ENCODE measurements around the gene ALOXE3.

Gene ALOXE3

DNA sequence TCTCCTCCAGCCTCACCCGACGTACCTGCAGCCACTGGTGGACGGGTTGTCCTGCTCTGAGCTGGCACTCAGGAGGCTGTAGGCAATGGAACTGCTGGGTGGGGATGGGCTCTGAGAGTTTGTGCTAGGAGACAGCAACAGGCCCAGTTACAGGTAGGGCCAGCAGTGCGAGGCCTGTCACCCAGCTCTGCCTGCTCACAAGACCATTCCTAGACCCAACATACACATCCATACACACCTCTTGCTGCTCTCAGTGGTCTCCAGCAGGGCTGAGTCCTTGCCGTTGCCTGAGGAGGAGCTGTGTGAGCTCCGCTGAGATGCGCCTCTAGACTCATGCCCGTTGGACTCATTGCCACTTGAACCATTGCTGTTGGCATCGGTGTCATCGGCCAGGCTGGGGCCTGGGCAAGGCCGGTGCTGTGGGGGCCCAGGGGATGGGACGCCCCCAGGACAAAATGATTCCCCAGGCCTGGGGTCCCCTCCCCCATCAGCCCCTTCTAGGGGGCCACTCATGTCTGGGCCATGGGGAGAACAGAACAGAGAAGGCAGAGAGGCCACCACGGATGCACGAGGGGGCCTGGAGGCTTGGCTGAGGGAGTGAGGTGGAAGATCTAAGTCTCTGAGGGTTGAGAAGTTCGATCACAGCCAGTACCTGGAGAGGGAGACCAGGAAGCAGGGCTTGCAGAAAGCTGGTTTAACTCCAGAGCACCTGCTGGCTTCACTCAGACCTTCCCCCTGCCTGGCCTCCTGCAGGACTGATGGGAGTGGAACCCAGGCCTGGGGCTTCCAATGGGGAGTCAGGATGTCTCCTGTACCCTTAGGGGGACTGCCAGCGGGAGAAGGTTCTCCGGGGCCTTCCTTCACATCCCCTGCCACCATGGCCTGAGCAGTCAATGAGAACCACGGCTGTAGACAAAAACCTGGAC lies 32.1 kb upstream of the ALOXE3 start:
- Histone ChIP-seq H3K27ac (peak overlapping the region; percentile 82), H3K4me2 (peak overlapping the region; percentile 98), H3K27me3 (no peaks in the 10 kb centered on the region), H3K4me1 (peaks cover 47% of the 10 kb centered on the region), H3K9me3 (no peaks in the 10 kb centered on the region), H3K36me3 (peaks cover 53% of the 10 kb centered on the region), H3K4me3 (peak overlapping the region; percentile 88), H4K20me1 (peaks cover 52% of the 10 kb centered on the region), H3K9ac (peak overlapping the region; percentile 90)
- TF ChIP-seq Cebpa-rat (IDR thresholded peaks at IDR 0.05): no peak

DNA sequence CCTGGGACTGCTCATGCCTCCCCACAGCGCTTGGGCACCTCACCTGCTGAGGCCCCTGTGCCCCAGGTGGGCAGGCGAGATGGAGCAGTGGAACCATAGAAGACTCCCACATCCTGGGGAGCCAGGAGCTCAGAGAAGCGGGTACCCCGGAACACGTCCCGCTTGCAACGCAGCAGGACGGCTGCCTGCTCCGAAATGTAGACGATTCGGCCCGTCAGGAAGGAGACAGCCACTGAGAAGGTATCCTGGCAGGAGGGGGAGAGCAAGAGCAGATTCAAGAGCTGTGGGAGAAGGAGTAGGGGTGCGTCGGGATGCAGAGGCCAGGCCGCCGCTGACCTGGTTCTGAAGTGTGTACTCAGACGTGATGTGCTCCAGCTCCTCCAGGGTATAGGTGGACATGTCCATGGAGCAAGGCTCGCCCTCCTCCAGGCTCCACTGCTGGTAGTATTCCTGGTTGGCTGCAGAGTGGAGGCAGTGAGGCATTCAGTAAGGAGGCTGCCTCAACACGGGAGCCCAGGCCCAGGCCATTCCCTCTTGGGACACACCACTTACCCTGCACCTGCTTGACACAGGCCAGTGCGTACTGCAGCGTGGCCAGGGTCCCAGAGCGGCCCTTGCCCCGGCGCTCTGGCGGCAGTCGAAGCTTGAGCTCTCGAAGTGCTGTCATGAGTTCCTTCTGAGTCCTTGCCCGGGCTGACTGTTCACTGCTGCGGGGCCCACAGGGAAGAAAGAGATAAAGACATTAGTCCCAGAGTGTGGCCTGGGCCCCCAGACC lies 31.3 kb upstream of the ALOXE3 start:
- Histone ChIP-seq H3K4me2 (peak overlapping the region; percentile 98), H3K36me3 (peaks cover 61% of the 10 kb centered on the region), H3K27ac (no peak overlapping the region), H3K4me3 (no peak overlapping the region), H3K27me3 (no peaks in the 10 kb centered on the region), H4K20me1 (peaks cover 52% of the 10 kb centered on the region), H3K4me1 (peaks cover 38% of the 10 kb centered on the region), H3K9me3 (no peaks in the 10 kb centered on the region), H3K9ac (no peak overlapping the region)
- TF ChIP-seq Cebpa-rat (IDR thresholded peaks at IDR 0.05): no peak

DNA sequence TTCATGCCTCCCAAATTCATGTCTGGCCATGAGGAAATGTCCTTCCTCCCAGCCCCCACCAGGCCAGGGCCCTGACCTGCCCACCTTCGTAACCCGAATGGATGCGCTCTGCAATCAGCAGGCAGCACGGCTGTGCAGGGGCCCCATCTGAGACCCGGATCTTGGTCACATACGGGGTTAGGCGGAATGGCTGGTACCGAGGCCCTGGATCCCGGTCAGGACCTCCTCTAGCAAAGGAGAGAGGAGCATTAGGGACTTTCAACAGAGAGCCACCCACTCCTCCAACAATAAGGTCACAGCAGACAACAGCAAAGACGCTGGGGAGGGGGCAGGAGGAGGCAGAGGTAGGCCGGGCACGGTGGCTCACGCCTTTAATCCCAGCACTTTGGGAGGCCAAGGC lies 30.2 kb upstream of the ALOXE3 start:
- Histone ChIP-seq H3K4me2 (no peak overlapping the region), H3K27ac (no peak overlapping the region), H3K4me3 (no peak overlapping the region), H3K9ac (no peak overlapping the region), H4K20me1 (peaks cover 59% of the 10 kb centered on the region), H3K36me3 (peaks cover 72% of the 10 kb centered on the region), H3K27me3 (no peaks in the 10 kb centered on the region), H3K9me3 (no peaks in the 10 kb centered on the region), H3K4me1 (peaks cover 28% of the 10 kb centered on the region)
- no peak for TF ChIP-seq Cebpa-rat (IDR thresholded peaks at IDR 0.05)

DNA sequence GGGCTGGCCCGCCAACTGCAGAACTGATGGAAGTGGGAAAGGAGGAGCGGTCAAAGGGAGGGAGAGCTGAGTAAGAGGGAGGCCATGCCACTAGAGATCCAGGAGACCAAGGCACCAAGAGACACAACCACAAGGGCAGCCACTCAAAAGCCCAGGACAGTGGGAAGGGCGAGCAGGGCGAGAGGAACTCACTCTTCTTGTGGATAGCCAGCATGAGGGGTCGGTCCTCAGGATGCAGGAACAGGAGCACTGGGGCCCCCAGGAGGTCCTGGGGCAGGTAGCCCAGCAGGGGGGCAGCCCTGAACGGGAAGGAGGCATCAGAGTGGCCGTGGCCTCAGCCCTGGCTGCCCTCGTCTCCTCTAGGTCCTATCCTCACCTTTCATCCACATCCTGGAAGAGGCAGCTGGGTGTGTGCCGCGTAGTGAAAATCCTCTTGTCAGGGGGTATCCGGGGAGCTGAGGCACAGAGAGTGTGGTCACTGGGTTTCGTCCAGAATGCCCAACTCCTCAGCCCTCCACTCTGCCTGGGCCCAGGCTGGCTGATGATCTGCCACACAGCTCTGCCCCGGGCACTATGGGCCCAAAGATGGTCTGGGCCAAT lies 29.6 kb upstream of the ALOXE3 start:
- Histone ChIP-seq H3K27ac (no peak overlapping the region), H3K4me3 (no peak overlapping the region), H3K9me3 (no peaks in the 10 kb centered on the region), H3K4me2 (no peak overlapping the region), H3K9ac (no peak overlapping the region), H4K20me1 (peaks cover 59% of the 10 kb centered on the region), H3K27me3 (no peaks in the 10 kb centered on the region), H3K36me3 (peaks cover 78% of the 10 kb centered on the region), H3K4me1 (peaks cover 21% of the 10 kb centered on the region)
- no peak for TF ChIP-seq Cebpa-rat (IDR thresholded peaks at IDR 0.05)

GRCh38 chr17:8147141-8147804 lies 29.0 kb upstream of the ALOXE3 start:
- peaks cover 59% of the 10 kb centered on the region for H4K20me1 ChIP-seq
- no peaks in the 10 kb centered on the region for H3K9me3 ChIP-seq
- peaks cover 84% of the 10 kb centered on the region for H3K36me3 ChIP-seq
- TF ChIP-seq Cebpa-rat (IDR thresholded peaks at IDR 0.05): no peak
- no peak overlapping the region for H3K27ac ChIP-seq
- H3K4me2 ChIP-seq: no peak overlapping the region
- no peak overlapping the region for H3K9ac ChIP-seq
- no peak overlapping the region for H3K4me3 ChIP-seq
- no peaks in the 10 kb centered on the region for H3K27me3 ChIP-seq
- H3K4me1 ChIP-seq: peaks cover 15% of the 10 kb centered on the region

DNA sequence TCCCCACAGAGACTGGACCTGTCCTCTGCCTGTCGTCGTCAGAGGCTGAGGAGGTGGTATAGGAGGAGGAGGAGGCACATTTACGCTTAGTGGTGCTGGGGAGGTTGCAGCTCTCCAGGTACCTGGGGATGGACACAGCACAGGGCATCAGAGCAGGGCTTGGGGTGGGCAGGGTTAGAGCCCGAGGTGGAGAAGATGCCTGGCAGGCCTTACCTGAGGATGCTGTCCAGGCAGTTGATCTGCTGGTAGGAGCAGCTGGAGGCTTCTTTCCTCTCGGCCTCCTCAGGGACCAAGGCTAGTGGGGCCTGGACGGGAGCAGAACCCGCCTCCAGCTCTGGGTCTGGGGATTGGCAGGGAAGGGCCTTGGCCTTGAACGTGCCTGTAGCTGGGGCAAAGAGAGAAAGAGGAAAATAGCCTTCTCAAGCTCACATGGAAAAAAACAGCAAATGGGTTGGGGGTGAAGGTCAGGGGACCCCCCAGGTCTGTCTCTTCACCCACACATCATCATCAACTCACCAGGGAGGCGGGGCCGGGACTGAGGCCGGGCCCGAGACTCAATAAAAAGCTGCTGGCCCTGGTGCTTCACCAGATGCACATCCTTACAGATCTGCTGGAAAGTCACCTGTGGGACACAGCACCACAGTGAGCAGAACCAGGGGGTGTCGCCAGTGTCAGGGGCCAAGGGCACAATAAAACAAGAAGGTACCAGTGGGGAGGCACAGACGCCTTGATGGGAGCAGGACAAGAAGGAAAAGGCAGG lies 28.2 kb upstream of the ALOXE3 start:
- H3K4me3 ChIP-seq: no peak overlapping the region
- H4K20me1 ChIP-seq: peaks cover 60% of the 10 kb centered on the region
- no peak overlapping the region for H3K9ac ChIP-seq
- peaks cover 15% of the 10 kb centered on the region for H3K4me1 ChIP-seq
- H3K36me3 ChIP-seq: peaks cover 91% of the 10 kb centered on the region
- no peak overlapping the region for H3K4me2 ChIP-seq
- no peak for TF ChIP-seq Cebpa-rat (IDR thresholded peaks at IDR 0.05)
- no peaks in the 10 kb centered on the region for H3K27me3 ChIP-seq
- H3K27ac ChIP-seq: no peak overlapping the region
- H3K9me3 ChIP-seq: no peaks in the 10 kb centered on the region

DNA sequence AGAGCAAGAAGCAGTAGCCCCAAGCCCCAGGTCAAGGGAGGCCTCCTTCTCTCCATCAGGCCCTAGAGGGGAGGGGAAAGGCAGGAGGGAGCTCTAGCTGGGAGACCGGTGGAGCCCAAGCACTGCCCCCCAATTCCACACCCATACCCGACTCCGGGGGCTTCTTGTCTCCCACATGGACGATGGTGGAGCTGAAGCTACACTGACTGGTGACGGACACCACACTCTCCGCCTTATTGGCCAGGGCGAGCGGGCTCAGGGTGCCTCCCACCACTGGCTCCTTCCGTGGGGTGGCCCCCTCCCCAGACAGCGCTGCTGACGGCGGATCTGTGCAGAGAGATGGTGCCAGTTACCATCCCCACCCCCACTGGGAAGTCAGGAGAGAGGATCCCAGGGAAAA lies 27.5 kb upstream of the ALOXE3 start:
- Histone ChIP-seq H3K4me2 (no peak overlapping the region), H3K9me3 (no peaks in the 10 kb centered on the region), H3K27ac (no peak overlapping the region), H4K20me1 (peaks cover 63% of the 10 kb centered on the region), H3K9ac (no peak overlapping the region), H3K4me3 (no peak overlapping the region), H3K36me3 (peaks cover 98% of the 10 kb centered on the region), H3K4me1 (peaks cover 13% of the 10 kb centered on the region), H3K27me3 (no peaks in the 10 kb centered on the region)
- no peak for TF ChIP-seq Cebpa-rat (IDR thresholded peaks at IDR 0.05)

DNA sequence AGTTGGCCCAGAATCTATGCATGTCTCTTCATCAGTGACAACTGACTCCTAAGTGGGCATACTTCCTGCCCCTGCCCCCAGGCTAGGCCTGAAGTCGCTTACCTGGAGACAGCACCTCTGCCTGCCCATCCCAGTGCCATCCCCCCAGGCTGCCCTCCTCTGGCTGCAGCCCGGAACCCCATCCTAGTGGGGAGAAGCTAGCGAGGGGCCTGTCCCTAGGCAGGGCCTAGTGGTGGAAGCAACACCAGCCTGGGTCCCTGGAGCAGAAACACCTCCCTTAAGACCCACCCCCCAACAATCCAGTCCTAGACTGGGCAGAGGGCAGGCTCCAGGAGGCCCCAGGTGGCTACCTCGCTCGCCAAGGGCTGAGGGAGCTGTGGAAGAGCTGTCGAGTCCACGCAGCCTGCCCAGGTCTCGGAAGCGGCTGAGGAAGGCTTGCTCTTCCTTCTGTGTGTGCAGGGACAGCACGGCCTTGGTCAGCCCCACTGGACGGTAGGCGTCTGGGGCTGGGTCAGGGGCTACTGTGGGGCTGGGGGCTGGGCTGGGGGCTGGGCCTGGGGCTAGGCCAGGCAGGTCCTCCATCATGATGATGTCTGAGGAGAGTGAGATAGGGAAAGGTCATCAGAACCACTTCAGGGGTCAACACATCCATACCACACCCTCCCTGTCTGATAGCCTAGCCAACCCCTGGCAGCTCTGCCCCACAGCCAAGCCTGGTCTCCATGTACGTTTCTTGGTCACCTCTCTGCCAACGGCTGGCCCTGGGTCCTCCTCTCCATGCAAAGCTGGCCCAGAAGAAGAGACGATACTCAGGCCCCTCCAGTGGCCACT lies 26.3 kb upstream of the ALOXE3 start:
- peaks cover 4% of the 10 kb centered on the region; the same call in 1 of the 2 replicates for H3K4me1 ChIP-seq
- H3K9me3 ChIP-seq: no peaks in the 10 kb centered on the region
- no peak overlapping the region for H3K4me3 ChIP-seq
- no peaks in the 10 kb centered on the region for H3K27me3 ChIP-seq
- H3K27ac ChIP-seq: no peak overlapping the region
- no peak overlapping the region for H3K9ac ChIP-seq
- peaks cover 97% of the 10 kb centered on the region for H3K36me3 ChIP-seq
- no peak for TF ChIP-seq Cebpa-rat (IDR thresholded peaks at IDR 0.05)
- peaks cover 63% of the 10 kb centered on the region for H4K20me1 ChIP-seq
- no peak overlapping the region for H3K4me2 ChIP-seq

Data from BLaER1 (cell line).